HL-60 (cell line): ENCODE measurements around the gene MYMX.

Experiments used
- CTCF ChIP-seq: IDR thresholded peaks from one replicate; pipeline ENCODE4 v1.5.1; 2011; ENCODE audit warnings: low read length, control low read depth, inconsistent platforms; ENCODE audit not compliant: insufficient read depth
- SPI1 ChIP-seq: IDR thresholded peaks from 2 replicates; pipeline ENCODE4 v1.6.1; 2012; ENCODE audit warnings: low read depth, mild to moderate bottlenecking, borderline replicate concordance

- TF ChIP-seq CTCF, result no peak
- TF ChIP-seq SPI1, result no peak
Measured at GRCh38 chr6:44235891-44236516, 19.3 kb downstream of the MYMX start.
